Muscle layer of colon (tissue), 2 donors: ENCODE measurements around the gene MSN.
A peak's percentile ranks its signal among the peaks of the same experiment; 100 is the strongest.
"Not testable (repeated sequence)": the region's sequence is repeated elsewhere in the genome, so short reads cannot be mapped to it uniquely, and the experiment has no call there.

Experiments used
- H3K27ac ChIP-seq: one replicate; pipeline ENCODE4 v1.7.0; 2013; ENCODE audit warnings: low read depth, mild to moderate bottlenecking, low read length, moderate library complexity
- H3K27me3 ChIP-seq, 2 donors: one replicate each; pipeline ENCODE4 v1.7.0; 2013; ENCODE audit warnings: low read length in 2 of 2, mild to moderate bottlenecking in 2 of 2; ENCODE audit not compliant: insufficient read depth in 2 of 2, control insufficient read depth in 1 of 2
- H3K36me3 ChIP-seq: one replicate; pipeline ENCODE4 v1.7.0; 2013; ENCODE audit warnings: mild to moderate bottlenecking, low read length; ENCODE audit not compliant: insufficient read depth
- H3K4me1 ChIP-seq: one replicate; pipeline ENCODE4 v1.7.0; 2013; ENCODE audit warnings: mild to moderate bottlenecking, low read length; ENCODE audit not compliant: insufficient read depth
- H3K4me3 ChIP-seq, 2 donors: one replicate each; pipeline ENCODE4 v1.7.0; 2013; ENCODE audit warnings: low read length in 2 of 2, low read depth in 1 of 2, mild to moderate bottlenecking in 1 of 2, moderate library complexity in 1 of 2
- H3K9ac ChIP-seq: one replicate; pipeline ENCODE4 v1.7.0; 2013; ENCODE audit warnings: low read length
- H3K9me3 ChIP-seq: one replicate; pipeline ENCODE4 v1.7.0; 2013; ENCODE audit warnings: mild to moderate bottlenecking, low read length
- donor health status: abdominal sarcoma.
- donor health status: Adenocarcinoma of cecum.

Gene MSN

GRCh38 chrX:65644621-65645289, 22.7 kb upstream of the MSN start:
- H3K27me3 ChIP-seq, result no peaks in the 10 kb centered on the region
- H3K27ac ChIP-seq, result peak overlapping the region; percentile 58
- H3K9ac ChIP-seq, result no peak overlapping the region
- H3K9me3 ChIP-seq, result no peaks in the 10 kb centered on the region
- peaks cover 33% of the 10 kb centered on the region for H3K4me1 ChIP-seq
- H3K4me3 ChIP-seq, result no peak overlapping the region
- no peaks in the 10 kb centered on the region for H3K36me3 ChIP-seq

DNA sequence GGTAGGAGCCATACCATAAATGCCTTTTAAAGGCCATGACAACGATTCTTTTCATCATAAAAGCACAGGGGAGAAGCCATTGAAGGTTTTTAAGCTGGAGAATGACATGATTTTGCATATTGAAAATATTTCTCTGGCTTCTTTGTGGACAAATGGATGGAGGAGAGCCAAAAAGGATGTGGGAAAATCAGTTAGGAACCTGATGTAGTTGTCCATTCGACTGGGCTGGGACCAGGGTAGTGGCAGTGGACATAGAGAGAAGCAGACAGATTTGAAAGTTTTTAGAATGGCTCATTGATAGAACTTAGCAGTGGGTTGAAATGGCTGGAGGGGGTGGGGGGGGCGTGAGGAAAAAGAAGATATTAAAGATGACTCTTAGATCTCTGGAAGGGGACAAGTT, 19.7 kb upstream of the MSN start:
- Histone ChIP-seq H3K9ac (no peak overlapping the region), H3K4me1 (peaks cover 28% of the 10 kb centered on the region), H3K4me3 (no peak overlapping the region), H3K27ac (no peak overlapping the region), H3K9me3 (no peaks in the 10 kb centered on the region), H3K36me3 (no peaks in the 10 kb centered on the region), H3K27me3 (no peaks in the 10 kb centered on the region)

- Histone ChIP-seq H3K9ac (no peak overlapping the region), H3K9me3 (no peaks in the 10 kb centered on the region), H3K4me3 (no peak overlapping the region), H3K36me3 (no peaks in the 10 kb centered on the region), H3K4me1 (peaks cover 11% of the 10 kb centered on the region), H3K27ac (no peak overlapping the region), H3K27me3 (no peaks in the 10 kb centered on the region)
Observed at GRCh38 chrX:65652098-65652497, 15.4 kb upstream of the MSN start.

GRCh38 chrX:65657009-65657441, 10.4 kb upstream of the MSN start:
- H3K27me3 ChIP-seq, H3K27ac ChIP-seq: not testable (repeated sequence)
- peaks cover 11% of the 10 kb centered on the region for H3K4me1 ChIP-seq

DNA sequence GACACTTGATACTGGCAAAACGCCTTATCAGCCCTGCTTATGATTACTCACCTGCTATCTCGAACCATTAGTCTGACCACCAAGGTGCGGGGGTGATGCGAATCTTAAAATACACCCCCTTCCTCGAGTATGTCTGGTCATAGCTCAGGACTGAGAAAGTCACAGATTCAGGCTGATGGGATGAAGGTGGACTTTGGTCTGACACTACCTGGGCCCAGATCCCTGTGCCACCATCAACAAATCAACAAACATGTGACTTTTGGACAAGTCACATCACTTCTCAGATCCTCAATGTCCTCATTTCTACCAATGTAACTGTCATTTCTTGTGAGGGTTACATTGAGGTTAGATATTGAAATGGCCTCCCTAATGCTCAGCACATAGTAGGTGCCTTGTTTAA, 9.8 kb upstream of the MSN start:
- Histone ChIP-seq H3K27ac (no peak overlapping the region), H3K4me3 (no peak overlapping the region), H3K9me3 (no peaks in the 10 kb centered on the region), H3K4me1 (peaks cover 11% of the 10 kb centered on the region), H3K27me3 (no peaks in the 10 kb centered on the region), H3K36me3 (no peaks in the 10 kb centered on the region), H3K9ac (no peak overlapping the region)

More at GRCh38 chrX:65657009-65657441, 10.4 kb upstream of the MSN start:
- H3K36me3 ChIP-seq, H3K9ac ChIP-seq, H3K9me3 ChIP-seq, H3K4me3 ChIP-seq: not testable (repeated sequence)

GRCh38 chrX:65658229-65658628, 9.2 kb upstream of the MSN start:
- Histone ChIP-seq H3K4me1 (peaks cover 11% of the 10 kb centered on the region), H3K27me3 (no peaks in the 10 kb centered on the region), H3K36me3 (no peaks in the 10 kb centered on the region), H3K9ac (no peak overlapping the region), H3K27ac (no peak overlapping the region), H3K4me3 (no peak overlapping the region), H3K9me3 (no peaks in the 10 kb centered on the region)

DNA sequence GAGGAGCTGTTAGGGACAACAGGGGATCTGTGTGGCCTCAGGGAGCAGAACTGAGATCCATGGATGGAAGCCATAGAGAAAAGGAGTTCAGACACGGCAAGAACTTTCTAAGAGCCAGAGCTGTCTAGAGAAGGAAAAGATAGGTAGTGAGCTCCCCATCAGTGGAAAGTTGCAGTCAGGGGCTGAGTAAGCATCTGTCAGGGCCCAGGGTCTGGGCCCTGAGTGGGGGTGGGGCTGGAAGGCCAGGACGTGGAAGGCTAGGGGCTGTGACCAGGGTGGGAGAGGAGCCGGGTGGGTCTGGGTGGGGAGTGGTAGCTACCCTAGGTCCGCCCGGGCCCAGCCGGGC, 324 bp upstream of the MSN start:
- Histone ChIP-seq H3K9ac (peak overlapping the region; percentile 53), H3K4me3 (no peak overlapping the region), H3K4me1 (peaks cover 25% of the 10 kb centered on the region), H3K27me3 (peaks cover 0 to 5% of the 10 kb centered on the region in 2 donors), H3K27ac (peak overlapping the region; percentile 77), H3K36me3 (no peaks in the 10 kb centered on the region), H3K9me3 (no peaks in the 10 kb centered on the region)

DNA sequence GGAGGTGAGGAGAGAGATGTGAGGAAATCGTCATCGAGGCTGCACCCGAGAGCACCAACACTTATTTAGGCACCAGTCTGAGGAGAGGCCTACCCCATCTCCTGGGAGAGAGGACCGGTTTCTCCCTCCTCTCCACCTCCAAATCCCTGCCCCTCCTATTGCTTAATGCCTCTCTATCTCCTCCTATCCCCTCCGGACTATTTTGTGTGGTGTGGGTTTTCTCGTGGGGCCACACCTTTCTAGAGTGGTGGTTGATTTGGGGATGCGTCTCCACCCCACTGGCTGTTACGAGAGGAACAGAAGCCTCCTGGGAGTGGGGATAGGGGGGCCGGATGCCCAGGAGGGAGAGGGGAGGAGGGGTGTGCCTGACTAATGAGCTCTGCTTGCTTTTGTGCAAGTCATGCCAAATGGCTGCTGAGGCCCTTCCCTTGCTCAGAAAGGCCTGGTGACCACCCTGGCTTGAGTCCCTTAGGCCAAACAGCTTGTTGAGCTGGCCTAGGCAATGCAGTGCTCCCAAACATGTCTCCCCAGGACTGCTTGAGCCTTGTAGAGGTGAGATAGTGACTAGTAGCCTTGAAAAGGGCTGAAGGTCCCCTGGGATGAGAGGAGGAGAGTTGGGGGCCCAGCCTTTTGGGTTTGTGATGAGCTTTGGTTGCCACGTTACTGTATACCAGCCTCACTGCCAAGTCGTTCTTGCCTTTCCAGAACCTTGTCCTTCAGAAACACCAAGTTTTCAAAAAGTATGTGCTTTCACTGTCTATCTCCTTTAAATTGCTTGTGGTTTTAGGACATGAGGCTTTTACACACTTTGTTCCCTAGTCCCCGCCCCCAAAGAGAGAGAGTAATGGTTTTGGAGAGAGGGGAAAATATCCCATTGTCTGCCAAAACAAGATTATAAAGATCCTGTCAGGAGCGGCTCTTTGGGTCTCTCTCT, 1.2 kb downstream of the MSN start:
- H3K36me3 ChIP-seq, result no peaks in the 10 kb centered on the region
- H3K4me1 ChIP-seq, result peaks cover 40% of the 10 kb centered on the region
- peak overlapping the region; percentile 80 for H3K27ac ChIP-seq
- H3K27me3 ChIP-seq, result peaks cover 0 to 5% of the 10 kb centered on the region in 2 donors
- no peaks in the 10 kb centered on the region for H3K9me3 ChIP-seq
- H3K9ac ChIP-seq, result peak overlapping the region; percentile 88
- H3K4me3 ChIP-seq, result peak overlapping the region; percentile 59 to 63

- H3K27me3 ChIP-seq, result peaks cover 0 to 5% of the 10 kb centered on the region in 2 donors
- H3K27ac ChIP-seq, result no peak overlapping the region
- no peak overlapping the region for H3K4me3 ChIP-seq
- H3K36me3 ChIP-seq, result no peaks in the 10 kb centered on the region
- no peak overlapping the region for H3K9ac ChIP-seq
- peaks cover 53% of the 10 kb centered on the region for H3K4me1 ChIP-seq
- no peaks in the 10 kb centered on the region for H3K9me3 ChIP-seq
Observed at GRCh38 chrX:65671286-65671685, 3.8 kb downstream of the MSN start.

- no peak overlapping the region for H3K4me3 ChIP-seq
- H3K36me3 ChIP-seq, result no peaks in the 10 kb centered on the region
- no peak overlapping the region for H3K9ac ChIP-seq
- no peaks in the 10 kb centered on the region for H3K9me3 ChIP-seq
- peaks cover 54% of the 10 kb centered on the region for H3K4me1 ChIP-seq
- H3K27ac ChIP-seq, result no peak overlapping the region
- peaks cover 0 to 5% of the 10 kb centered on the region in 2 donors for H3K27me3 ChIP-seq
Observed at GRCh38 chrX:65671966-65672365, 4.5 kb downstream of the MSN start.

GRCh38 chrX:65673857-65674203, 6.4 kb downstream of the MSN start:
- no peak overlapping the region for H3K4me3 ChIP-seq
- H3K9me3 ChIP-seq, result no peaks in the 10 kb centered on the region
- H3K27ac ChIP-seq, result no peak overlapping the region
- H3K4me1 ChIP-seq, result peaks cover 60% of the 10 kb centered on the region
- no peaks in the 10 kb centered on the region for H3K27me3 ChIP-seq
- no peak overlapping the region for H3K9ac ChIP-seq
- no peaks in the 10 kb centered on the region for H3K36me3 ChIP-seq
